ENCODE measurements around the gene PTAFR.
A peak's percentile ranks its signal among the peaks of the same experiment; 100 is the strongest.

The PTAFR gene

DNA sequence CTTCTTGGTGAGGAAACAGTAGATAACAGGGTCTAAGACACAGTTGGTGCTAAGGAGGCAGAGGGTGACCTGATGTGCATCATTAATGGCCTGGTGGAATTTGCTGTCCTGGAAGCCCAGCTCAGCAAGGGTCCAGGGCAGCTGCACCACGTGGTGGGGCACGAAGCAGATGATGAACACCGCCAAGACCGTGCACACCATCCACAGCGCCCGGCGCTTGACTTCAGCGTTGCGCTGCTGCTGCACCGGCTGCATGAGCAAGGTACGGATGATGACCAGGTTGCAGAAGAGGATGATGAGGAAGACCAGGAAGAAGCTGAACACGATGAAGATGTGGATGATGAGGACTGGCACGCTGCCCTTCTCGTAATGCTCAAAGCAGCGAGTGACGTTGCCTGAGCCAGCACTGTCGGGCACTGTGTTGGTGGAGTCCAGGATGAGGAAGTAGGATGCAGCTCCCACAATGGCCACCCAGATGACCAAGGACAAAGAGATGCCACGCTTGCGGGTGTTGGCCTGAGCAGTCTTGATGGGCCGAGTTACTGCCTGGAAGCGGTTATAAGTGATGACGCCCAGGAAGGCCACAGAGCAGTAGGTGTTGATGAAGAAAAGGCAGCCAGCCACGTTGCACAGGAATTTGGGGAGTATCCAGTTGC, 26.2 kb downstream of the PTAFR start:
- TF ChIP-seq, protein P1, sequence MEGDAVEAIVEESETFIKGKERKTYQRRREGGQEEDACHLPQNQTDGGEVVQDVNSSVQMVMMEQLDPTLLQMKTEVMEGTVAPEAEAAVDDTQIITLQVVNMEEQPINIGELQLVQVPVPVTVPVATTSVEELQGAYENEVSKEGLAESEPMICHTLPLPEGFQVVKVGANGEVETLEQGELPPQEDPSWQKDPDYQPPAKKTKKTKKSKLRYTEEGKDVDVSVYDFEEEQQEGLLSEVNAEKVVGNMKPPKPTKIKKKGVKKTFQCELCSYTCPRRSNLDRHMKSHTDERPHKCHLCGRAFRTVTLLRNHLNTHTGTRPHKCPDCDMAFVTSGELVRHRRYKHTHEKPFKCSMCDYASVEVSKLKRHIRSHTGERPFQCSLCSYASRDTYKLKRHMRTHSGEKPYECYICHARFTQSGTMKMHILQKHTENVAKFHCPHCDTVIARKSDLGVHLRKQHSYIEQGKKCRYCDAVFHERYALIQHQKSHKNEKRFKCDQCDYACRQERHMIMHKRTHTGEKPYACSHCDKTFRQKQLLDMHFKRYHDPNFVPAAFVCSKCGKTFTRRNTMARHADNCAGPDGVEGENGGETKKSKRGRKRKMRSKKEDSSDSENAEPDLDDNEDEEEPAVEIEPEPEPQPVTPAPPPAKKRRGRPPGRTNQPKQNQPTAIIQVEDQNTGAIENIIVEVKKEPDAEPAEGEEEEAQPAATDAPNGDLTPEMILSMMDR (IDR thresholded peaks at IDR 0.05) = no peak
- TF ChIP-seq ZFX (IDR thresholded peaks at IDR 0.05; ENCODE audit: borderline replicate concordance) = no peak
- H3K27ac ChIP-seq = no peak overlapping the region

DNA sequence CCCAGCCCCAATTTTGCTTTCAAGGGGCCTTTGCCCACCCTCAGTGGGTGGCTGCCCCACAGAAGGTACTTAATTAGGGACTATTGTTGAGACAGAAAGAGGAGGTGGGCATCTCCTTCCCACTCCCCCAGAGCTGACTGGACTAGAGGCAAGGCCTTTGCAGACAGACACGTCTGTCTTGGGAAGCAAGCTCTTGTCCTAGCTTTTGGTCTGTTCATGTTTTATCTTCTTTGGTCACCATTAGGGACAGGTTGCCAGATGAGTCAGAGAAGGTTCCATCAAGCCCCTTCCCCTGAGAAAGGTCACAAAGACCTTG, 27.7 kb downstream of the PTAFR start:
- TF ChIP-seq ZFX (IDR thresholded peaks at IDR 0.05; ENCODE audit: borderline replicate concordance) = no peak
- TF ChIP-seq, protein P1 (IDR thresholded peaks at IDR 0.05) = no peak
- H3K27ac ChIP-seq = peak overlapping the region; percentile 90

DNA sequence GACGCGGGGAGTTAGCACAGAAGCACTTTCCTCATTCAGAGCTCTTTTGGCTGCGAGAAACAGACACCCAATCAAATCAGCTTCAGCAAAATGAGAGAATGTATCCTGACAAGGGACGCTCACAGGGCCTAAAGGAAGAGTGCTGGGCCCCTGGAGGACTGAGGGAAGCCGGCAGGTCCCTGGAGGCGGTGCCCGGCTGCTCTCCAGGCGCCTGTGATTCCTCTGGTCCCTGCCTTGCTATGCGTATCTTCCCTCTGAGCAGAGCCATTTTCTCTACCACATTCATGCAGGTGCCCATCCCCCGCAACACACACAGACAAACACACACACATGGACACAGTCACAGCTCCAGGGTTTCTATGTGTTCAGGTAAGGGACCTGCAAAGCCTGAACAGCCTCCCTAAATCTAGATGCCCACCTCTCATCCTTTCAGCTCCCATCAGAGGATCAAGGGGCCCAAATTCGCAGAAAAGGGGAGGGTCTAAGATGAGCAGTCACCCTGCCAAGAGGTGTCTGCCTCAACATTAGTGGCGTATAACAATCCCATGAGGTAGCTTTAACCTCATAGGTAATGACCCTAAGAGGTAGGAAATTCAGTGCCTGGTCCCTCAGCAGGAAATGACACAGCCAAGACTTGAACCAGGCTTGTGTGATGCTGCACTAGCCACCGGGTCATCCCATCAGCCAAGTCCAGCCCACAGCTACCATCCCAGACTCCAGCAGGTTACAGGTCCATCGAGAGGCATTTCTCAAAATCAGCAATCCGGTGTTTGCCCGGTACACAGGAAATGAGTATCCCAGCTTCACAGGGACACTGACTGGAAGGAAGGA, 29.0 kb downstream of the PTAFR start:
- TF ChIP-seq, protein P1 (IDR thresholded peaks at IDR 0.05) = no peak
- no peak for TF ChIP-seq ZFX (IDR thresholded peaks at IDR 0.05; ENCODE audit: borderline replicate concordance)
- H3K27ac ChIP-seq = peak overlapping the region; percentile 90

DNA sequence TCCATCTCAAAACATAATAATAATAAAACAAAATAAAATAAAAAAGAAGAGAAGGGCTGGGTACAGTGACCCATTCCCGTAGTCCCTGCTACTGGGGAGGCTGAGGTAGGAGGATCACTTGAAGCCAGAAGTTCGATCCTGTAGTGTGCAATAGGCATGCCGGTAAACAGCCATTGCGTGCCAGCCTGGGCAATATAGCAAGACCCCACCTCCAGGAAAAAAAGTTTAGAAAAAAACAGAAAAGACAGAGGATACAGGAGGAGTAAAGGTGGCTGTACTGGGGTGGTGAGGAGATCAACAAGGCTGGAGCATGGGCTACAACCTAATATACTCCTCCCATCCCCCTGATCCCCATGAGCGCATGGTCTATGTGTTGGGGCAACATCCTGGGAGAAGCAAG, 30.8 kb downstream of the PTAFR start:
- no peak overlapping the region for H3K27ac ChIP-seq
- TF ChIP-seq ZFX (IDR thresholded peaks at IDR 0.05; ENCODE audit: borderline replicate concordance) = no peak
- TF ChIP-seq, protein P1 (IDR thresholded peaks at IDR 0.05) = no peak

DNA sequence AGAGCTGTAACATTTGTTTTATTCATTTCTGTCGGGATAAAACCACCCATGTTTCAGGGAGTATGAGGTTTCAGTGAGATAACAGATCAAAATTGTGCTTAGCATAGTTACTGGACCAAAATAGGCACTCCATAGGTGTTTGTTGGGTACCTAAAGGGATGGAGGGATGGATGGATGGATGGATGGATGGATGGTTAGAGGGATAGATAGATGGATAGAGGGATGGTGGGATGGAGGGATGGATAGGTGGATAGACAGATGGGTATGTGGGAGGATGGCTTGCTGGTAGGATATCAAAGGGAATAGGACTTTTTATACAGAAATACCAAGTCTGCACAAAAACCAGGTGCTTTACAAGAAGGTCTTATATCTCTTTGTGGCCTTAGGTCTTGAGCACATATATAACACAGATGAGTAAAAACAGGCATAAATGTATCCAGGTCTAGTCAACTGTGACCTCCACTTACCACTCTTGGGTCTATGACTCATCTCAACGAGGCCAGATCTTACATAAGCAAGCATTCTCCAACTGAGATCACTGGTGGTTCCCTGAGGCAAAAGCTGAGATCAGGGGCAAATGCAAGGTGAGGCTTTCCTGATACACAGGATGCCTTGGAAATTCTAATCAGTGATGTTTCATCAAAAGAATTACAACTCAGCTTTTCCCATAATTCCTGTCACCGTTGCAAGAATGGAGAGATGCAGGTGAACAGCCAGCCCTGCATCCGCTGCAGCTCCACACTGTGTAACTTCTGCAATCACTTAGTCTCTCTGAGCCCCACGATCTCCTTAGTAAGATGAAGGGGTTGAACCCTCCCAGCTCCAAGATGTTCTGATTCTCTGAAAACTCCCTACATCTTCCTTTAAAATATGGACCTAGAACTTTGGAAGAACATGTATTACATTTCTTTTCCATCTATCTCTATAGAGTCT, 32.0 kb downstream of the PTAFR start:
- no peak overlapping the region for H3K27ac ChIP-seq
- no peak for TF ChIP-seq ZFX (IDR thresholded peaks at IDR 0.05; ENCODE audit: borderline replicate concordance)
- TF ChIP-seq, protein P1 (IDR thresholded peaks at IDR 0.05) = no peak

DNA sequence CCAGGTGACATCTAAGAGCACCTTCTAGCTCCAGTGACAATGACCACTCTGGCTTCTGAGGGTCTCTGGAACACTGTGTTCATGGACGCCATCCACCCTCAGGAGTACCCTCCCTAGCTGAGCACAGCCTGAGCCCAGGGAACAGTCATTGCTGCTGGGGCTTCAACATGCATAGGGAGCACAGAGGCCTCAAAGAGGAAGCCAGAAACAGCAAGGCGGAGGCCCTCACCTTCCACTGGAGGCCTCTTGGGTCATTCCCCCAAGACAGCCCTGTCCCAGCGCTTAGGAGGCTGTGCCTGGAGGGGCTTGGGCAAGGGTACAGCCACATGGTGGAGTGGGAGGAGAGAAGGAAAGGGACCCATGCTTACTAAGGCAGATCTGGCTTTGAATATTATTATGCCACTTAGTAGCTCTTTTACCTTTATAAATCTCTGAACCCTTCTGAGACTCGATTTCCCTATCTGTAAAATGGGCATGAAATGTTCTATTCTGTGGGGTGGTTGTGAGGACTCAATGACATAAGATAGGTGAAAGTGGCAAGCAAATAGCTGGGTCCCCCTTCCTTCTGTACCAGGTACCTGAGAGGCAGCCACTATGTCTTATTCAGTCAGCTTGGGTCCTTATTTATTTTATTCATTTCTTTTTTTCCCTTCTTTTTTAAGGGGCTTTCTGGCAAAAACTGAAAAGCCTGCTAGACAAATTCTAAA, 32.8 kb downstream of the PTAFR start:
- TF ChIP-seq, protein P1 (IDR thresholded peaks at IDR 0.05) = no peak
- TF ChIP-seq ZFX (IDR thresholded peaks at IDR 0.05; ENCODE audit: borderline replicate concordance) = no peak
- no peak overlapping the region for H3K27ac ChIP-seq

All from 22Rv1 (cell line).